Psoas muscle (tissue), 8 donors: Measurements from ENCODE around the gene LMCD1. TPM values are rescaled to one million over a fixed set of nuclear protein-coding genes. Genes with fewer than 3 reads are reported as not detected.

Experiments
- ATAC-seq, 4 donors: fragments of 200-7000 bp; cut with Tn5 transposase; one replicate each; pipeline ENCODE4 v1.9.1; 2020; ENCODE audit warnings: moderate library complexity in 3 of 4, mild to moderate bottlenecking in 2 of 4
- DNase-seq, 2 donors: peaks; one replicate each; pipeline ENCODE4 v3.0.0-alpha.2; 2020
- H3K27ac ChIP-seq: fragments of 200-600 bp; one replicate; pipeline ENCODE4 v1.8.0; 2022
- H3K27me3 ChIP-seq, 3 donors: fragments of 200-600 bp in 1 of 3; one replicate each; pipeline versions ENCODE4 v1.6.1 to v1.8.0; 2013 to 2022; ENCODE audit warnings: low read length in 2 of 3, mild to moderate bottlenecking in 2 of 3, moderate library complexity in 1 of 3; ENCODE audit not compliant: insufficient read depth in 3 of 3
- H3K36me3 ChIP-seq, 2 donors: fragments of 200-600 bp in 1 of 2; one replicate each; pipeline versions ENCODE4 v1.6.1 to v1.8.0; 2013 to 2022; ENCODE audit warnings: low read depth in 1 of 2, mild to moderate bottlenecking in 1 of 2, moderate library complexity in 1 of 2; ENCODE audit not compliant: insufficient read depth in 1 of 2
- H3K4me1 ChIP-seq: fragments of 200-600 bp; one replicate; pipeline ENCODE4 v1.8.0; 2022
- H3K4me3 ChIP-seq: fragments of 200-600 bp; one replicate; pipeline ENCODE4 v1.8.0; 2022; ENCODE audit warnings: mild to moderate bottlenecking
- H3K9me3 ChIP-seq: fragments of 200-600 bp; one replicate; pipeline ENCODE4 v1.8.0; 2022
- WGBS, 3 donors: extraction: QIAGEN DNeasy Blood & Tissue Kit; methylation state at CpG; one replicate each; pipeline versions ENCODE4 v1.1.6 to v1.1.7; 2013; 5-methylcytosine and 5-hydroxymethylcytosine counted together
- intact Hi-C, 2 donors: fragments of 100-400 bp; cut with DNase I; formaldehyde crosslinking; loops; one replicate each; pipeline versions ENCODE4 v1.11.0 to v1.14.2; 2022
- polyA plus RNA-seq, 3 donors: library from polyadenylated mRNA; stranded (reverse); fragments of 200-250 nt; gene quantifications; one replicate each; pipeline ENCODE4 v1.2.3, GENCODE V29; 2013
- total RNA-seq, 4 donors: library from RNA; stranded (reverse); fragmentation: NEBNext Ultra II Directional in 2 of 4; extraction: Animal tissue kit (Norgen Biotek cat#: 25700) in 2 of 4; gene quantifications; one replicate each; pipeline versions ENCODE4 v1.2.1 to v1.2.4, GENCODE V29; 2021 to 2023
- TF ChIP-seq, protein P1 (sequence below): fragments of 200-600 bp; IDR thresholded peaks from one replicate; pipeline ENCODE4 v1.8.0; 2022; ENCODE audit warnings: antibody characterized with exemption
- donor health status: healthy with polysubstance abuse.
- donor health status: DM: no; HTN: no; CAD: no; lungs with moderate emphysema.
- donor health status: Bipolar disorder and iron deficiency.
- donor health status: healthy.
- donor health status: DM: yes; HTN: yes; CAD: no.
- donor health status: DM: no; HTN: no; CAD: no.
- donor health status: DM: no; HTN: no; CAD: no.
- donor health status: DM: yes; HTN: yes; CAD: no.

LMCD1 gene
- total and polyA plus RNA-seq, 7 donors = 83.0 to 1,120 (median 411) TPM

DNA sequence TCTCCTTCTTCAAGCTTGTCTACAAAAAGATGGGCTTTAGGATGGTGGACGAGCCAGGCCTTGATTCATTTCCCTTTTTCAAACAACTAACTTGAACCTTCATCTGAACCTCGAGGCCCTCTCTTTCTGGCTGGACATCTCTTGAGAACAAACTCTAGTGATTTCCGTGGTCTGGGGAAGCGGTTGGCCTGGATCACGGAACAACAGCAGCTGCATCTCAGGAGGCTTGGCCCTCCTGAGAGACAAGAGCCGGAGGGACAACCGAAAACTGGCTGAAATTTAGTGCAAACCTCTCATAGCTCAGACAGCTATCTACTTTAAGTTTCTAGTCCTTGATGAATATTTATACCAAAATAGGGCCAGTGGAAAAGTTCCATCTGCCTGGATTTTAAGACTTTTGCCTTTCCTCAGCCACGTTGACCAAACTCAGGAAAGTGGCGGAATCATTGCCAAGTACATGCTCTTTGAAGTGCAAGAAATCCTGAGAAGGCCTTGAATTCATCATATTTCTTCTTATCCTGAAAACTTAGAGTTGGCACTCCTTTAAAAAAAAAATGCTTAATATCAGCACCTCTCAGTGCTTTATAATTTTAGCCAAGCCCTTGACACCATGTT is 14.5 kb downstream of the LMCD1 start:
- Histone ChIP-seq H3K4me3 (no peak overlapping the region), H3K4me1 (peaks cover 85% of the 10 kb centered on the region), H3K9me3 (no peaks in the 10 kb centered on the region), H3K27ac (peak overlapping the region; percentile 85), H3K27me3 (no peaks in the 10 kb centered on the region), H3K36me3 (peaks cover 2 to 57% of the 10 kb centered on the region in 2 donors)
- WGBS, 3 donors = 26 to 41% (median 37%) methylated on average over 9 of the region's 9 CpGs
- no peak for DNase-seq
- TF ChIP-seq, protein P1, sequence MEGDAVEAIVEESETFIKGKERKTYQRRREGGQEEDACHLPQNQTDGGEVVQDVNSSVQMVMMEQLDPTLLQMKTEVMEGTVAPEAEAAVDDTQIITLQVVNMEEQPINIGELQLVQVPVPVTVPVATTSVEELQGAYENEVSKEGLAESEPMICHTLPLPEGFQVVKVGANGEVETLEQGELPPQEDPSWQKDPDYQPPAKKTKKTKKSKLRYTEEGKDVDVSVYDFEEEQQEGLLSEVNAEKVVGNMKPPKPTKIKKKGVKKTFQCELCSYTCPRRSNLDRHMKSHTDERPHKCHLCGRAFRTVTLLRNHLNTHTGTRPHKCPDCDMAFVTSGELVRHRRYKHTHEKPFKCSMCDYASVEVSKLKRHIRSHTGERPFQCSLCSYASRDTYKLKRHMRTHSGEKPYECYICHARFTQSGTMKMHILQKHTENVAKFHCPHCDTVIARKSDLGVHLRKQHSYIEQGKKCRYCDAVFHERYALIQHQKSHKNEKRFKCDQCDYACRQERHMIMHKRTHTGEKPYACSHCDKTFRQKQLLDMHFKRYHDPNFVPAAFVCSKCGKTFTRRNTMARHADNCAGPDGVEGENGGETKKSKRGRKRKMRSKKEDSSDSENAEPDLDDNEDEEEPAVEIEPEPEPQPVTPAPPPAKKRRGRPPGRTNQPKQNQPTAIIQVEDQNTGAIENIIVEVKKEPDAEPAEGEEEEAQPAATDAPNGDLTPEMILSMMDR = no peak
- intact Hi-C loops = loop anchor here in 1 of 2 donors (5.0 kb wide), 1 partner anchor 76 kb away; no protein-coding TSS in a partner anchor
- peak in 2 of 4 donors; percentile 13 to 24 for ATAC-seq

DNA sequence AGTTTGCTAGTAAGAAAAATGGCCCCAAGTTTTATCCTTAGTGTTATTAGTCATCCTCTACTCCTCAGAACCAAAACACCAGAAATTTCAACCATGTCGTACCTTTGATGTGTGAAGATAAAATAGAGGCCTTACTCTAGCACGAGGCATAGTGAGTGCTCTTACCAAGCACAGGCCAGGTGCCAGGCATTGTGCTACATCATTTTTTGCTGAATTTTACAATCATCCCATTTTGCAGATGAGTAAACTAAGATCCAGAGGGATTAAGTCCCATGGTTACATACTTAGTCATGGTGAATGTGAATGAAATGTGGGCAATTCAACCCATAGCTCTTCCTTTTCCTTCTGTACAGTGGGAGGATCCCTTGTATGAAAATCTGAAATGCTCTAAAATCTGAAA is 15.2 kb downstream of the LMCD1 start:
- H3K9me3 ChIP-seq = no peaks in the 10 kb centered on the region
- H3K36me3 ChIP-seq = peaks cover 2 to 53% of the 10 kb centered on the region in 2 donors
- H3K4me3 ChIP-seq = no peak overlapping the region
- 57 to 78% (median 65%) methylated on average over 2 of the region's 2 CpGs for WGBS, 3 donors
- DNase-seq (no peak), ATAC-seq (no peak)
- no peaks in the 10 kb centered on the region for H3K27me3 ChIP-seq
- intact Hi-C loops = loop anchor here in 1 of 2 donors (5.0 kb wide), 1 partner anchor 76 kb away; no protein-coding TSS in a partner anchor
- H3K4me1 ChIP-seq = peaks cover 79% of the 10 kb centered on the region
- TF ChIP-seq, protein P1 = no peak
- peak overlapping the region; percentile 85 for H3K27ac ChIP-seq

DNA sequence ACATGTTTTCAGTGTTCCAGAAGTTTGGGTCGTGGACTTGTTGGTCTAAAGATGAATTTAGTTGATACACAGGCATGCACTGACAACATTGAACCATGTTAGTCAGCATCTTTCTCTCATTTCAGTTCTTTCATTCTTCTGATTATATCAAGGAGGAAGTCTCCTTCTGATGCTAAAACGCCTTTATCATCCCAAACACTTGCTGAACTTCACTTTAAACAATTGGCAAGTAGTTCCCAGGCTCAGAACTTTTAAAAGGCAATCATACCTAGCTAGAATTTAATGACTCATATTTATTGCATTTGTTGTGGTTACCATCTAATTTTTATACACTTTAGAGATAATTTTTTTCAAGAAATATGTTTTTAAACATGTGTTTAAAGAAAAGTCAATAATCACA is 15.9 kb downstream of the LMCD1 start:
- intact Hi-C loops = loop anchor here in 1 of 2 donors (5.0 kb wide), 1 partner anchor 75 kb away; no protein-coding TSS in a partner anchor

DNA sequence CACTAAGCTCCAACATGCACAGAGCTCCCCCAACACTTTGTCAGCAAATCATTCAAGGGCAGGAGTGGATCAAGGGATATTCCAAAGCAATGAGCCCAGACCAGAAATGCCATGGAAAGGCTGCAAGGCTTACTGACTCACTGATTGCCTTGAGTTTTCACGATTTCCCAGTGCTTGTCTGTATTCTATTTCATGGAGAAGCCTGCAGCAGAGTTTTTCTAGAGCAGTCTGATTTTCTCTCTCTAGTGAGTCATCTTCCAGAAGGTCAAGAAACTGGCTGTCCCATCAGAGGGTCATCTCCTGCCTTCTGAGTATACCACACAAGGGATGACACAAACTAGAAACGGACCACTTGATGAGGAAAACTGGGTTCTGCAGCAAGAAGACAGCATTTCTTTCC is 16.5 kb downstream of the LMCD1 start:
- Histone ChIP-seq H3K4me1 (peaks cover 69% of the 10 kb centered on the region), H3K4me3 (no peak overlapping the region), H3K27me3 (no peaks in the 10 kb centered on the region), H3K36me3 (peaks cover 2 to 53% of the 10 kb centered on the region in 2 donors), H3K27ac (peak overlapping the region; percentile 85), H3K9me3 (no peaks in the 10 kb centered on the region)
- intact Hi-C loops = loop anchor here in 1 of 2 donors (5.0 kb wide), 1 partner anchor 74 kb away; no protein-coding TSS in a partner anchor
- peak in 3 of 4 donors; percentile 40 to 68 (median 63) for ATAC-seq
- 59 to 78% (median 68%) methylated on average over 2 of the region's 2 CpGs for WGBS, 3 donors
- no peak for DNase-seq
- TF ChIP-seq, protein P1 = no peak

More for the DNA sequence above, 15.9 kb downstream of the LMCD1 start:
- no peak for DNase-seq
- Histone ChIP-seq H3K36me3 (peaks cover 2 to 53% of the 10 kb centered on the region in 2 donors), H3K27ac (peak overlapping the region; percentile 85), H3K4me1 (peaks cover 72% of the 10 kb centered on the region), H3K9me3 (no peaks in the 10 kb centered on the region), H3K4me3 (no peak overlapping the region), H3K27me3 (no peaks in the 10 kb centered on the region)
- no peak for ATAC-seq
- 72 to 77% (median 74%) methylated on average over 2 of the region's 2 CpGs for WGBS, 3 donors
- TF ChIP-seq, protein P1 = no peak
